HCT116 (cell line): ENCODE measurements around the gene BPIFA1. TPM values are rescaled to one million over a fixed set of nuclear protein-coding genes. Genes with fewer than 3 reads are reported as not detected.

Experiments used
- ATAC-seq: fragments of 200-7000 bp; cut with Tn5 transposase; 2 replicates; pipeline ENCODE4 v1.9.1; 2020; ENCODE audit warnings: mild to moderate bottlenecking, moderate library complexity
- BruUV-seq: library from RNA; stranded (reverse); fragments of 400-500 nt; replicated peaks from 2 replicates; lab custom pipeline; 2021; lab: Mats Ljungman, UMichigan
- CTCF ChIA-PET: fragments of 300-600 bp; sonication (Branson Sonifier 250); formaldehyde crosslinking; loops from one replicate; lab custom pipeline; 2021; ENCODE audit warnings: antibody characterized with exemption; lab: Charles Lee
- POLR2A ChIA-PET: fragments of 300-600, 350-600 bp; sonication (Branson Sonifier 250); formaldehyde crosslinking; loops from one replicate; lab custom pipeline; 2021; ENCODE audit warnings: antibody characterized with exemption; lab: Charles Lee
- RAD21 ChIA-PET, 2 experiments: fragments of 300-600 bp; sonication (Branson Sonifier 250); formaldehyde crosslinking; loops; one replicate each; lab custom pipeline; 2023; ENCODE audit warnings: low total read pairs in 2 of 2; ENCODE audit not compliant: uncharacterized antibody in 2 of 2, unreplicated experiment in 2 of 2, low non-redundant PET in 1 of 2; lab: Charles Lee
- DNase-seq: peaks from one replicate; pipeline ENCODE4 v3.0.0-alpha.2; 2010; ENCODE audit warnings: low read depth, low spot score
- H2AFZ ChIP-seq: fragments of 200-600 bp; shearing (Covaris generic), sonication (generic); 2 replicates; pipeline ENCODE4 v1.6.1; 2017; ENCODE audit warnings: low read depth, mixed run types, mixed read lengths, antibody characterized with exemption, low read length; ENCODE audit not compliant: poor library complexity, severe bottlenecking
- H3K27ac ChIP-seq: 2 replicates; pipeline ENCODE4 v1.5.1; 2012; ENCODE audit warnings: low read depth, low read length
- H3K27me3 ChIP-seq: fragments of 200-600 bp; sonication (generic); 2 replicates; pipeline ENCODE4 v1.6.1; 2016; ENCODE audit warnings: mixed run types, low read length, mixed read lengths; ENCODE audit not compliant: insufficient read depth
- H3K36me3 ChIP-seq, 2 experiments: fragments of 200-500 bp in 1 of 2; fragments of 200-600 bp in 1 of 2; sonication (Bioruptor generic) in 1 of 2; sonication (generic) in 1 of 2; 2 replicates each; pipeline versions ENCODE4 v1.5.1 to v1.6.1; 2014 to 2016; ENCODE audit warnings: low read length in 2 of 2, inconsistent platforms in 1 of 2, mixed read lengths in 1 of 2, mixed run types in 1 of 2; ENCODE audit not compliant: insufficient read depth in 2 of 2, control insufficient read depth in 1 of 2
- H3K4me1 ChIP-seq, 2 experiments: fragments of 200-600 bp in 1 of 2; sonication (generic) in 1 of 2; 2 replicates each; pipeline versions ENCODE4 v1.5.1 to v1.6.1; 2012 to 2017; ENCODE audit warnings: low read length in 2 of 2, inconsistent platforms in 1 of 2, mild to moderate bottlenecking in 1 of 2, mixed read lengths in 1 of 2, mixed run types in 1 of 2, moderate library complexity in 1 of 2; ENCODE audit not compliant: insufficient read depth in 2 of 2, control insufficient read depth in 1 of 2
- H3K4me2 ChIP-seq: fragments of 200-600 bp; sonication (generic); 2 replicates; pipeline ENCODE4 v1.6.1; 2017; ENCODE audit warnings: mixed run types, low read length, mixed read lengths
- H3K4me3 ChIP-seq, 2 experiments: fragments of 200-600 bp in 1 of 2; sonication (generic) in 1 of 2; replicated peaks in 1 of 2; 2 replicates each; pipeline ENCODE4 v1.5.1; 2011 to 2016; ENCODE audit warnings: low read length in 2 of 2, control low read depth in 1 of 2, low read depth in 1 of 2, mild to moderate bottlenecking in 1 of 2, mixed read lengths in 1 of 2, mixed run types in 1 of 2
- H3K79me2 ChIP-seq: fragments of 200-600 bp; sonication (generic); 2 replicates; pipeline ENCODE4 v1.6.1; 2017; ENCODE audit warnings: mild to moderate bottlenecking, mixed run types, low read length, moderate library complexity, mixed read lengths; ENCODE audit not compliant: insufficient read depth
- H3K9ac ChIP-seq: fragments of 200-600 bp; sonication (generic); 2 replicates; pipeline ENCODE4 v1.6.1; 2016; ENCODE audit warnings: low read length, mixed read lengths
- H3K9me2 ChIP-seq: fragments of 200-600 bp; sonication (generic), shearing (Covaris generic); 2 replicates; pipeline ENCODE4 v1.6.1; 2017; ENCODE audit warnings: mixed run types, mild to moderate bottlenecking, moderate library complexity; ENCODE audit not compliant: insufficient read depth
- H3K9me3 ChIP-seq, 2 experiments: fragments of 200-500 bp in 1 of 2; fragments of 200-600 bp in 1 of 2; sonication (Bioruptor generic) in 1 of 2; sonication (generic) in 1 of 2; 2 replicates each; pipeline ENCODE4 v1.6.1; 2014 to 2017; ENCODE audit warnings: low read length in 2 of 2, mixed read lengths in 2 of 2, inconsistent platforms in 1 of 2, low read depth in 1 of 2, mild to moderate bottlenecking in 1 of 2, mixed run types in 1 of 2, moderate library complexity in 1 of 2; ENCODE audit not compliant: control insufficient read depth in 1 of 2, insufficient read depth in 1 of 2
- H4K20me1 ChIP-seq: fragments of 200-600 bp; sonication (generic), shearing (Covaris generic); 2 replicates; pipeline ENCODE4 v1.6.1; 2017; ENCODE audit warnings: mixed run types, mild to moderate bottlenecking, moderate library complexity; ENCODE audit not compliant: insufficient read depth
- CBX3 ChIP-seq: IDR thresholded peaks from 2 replicates; pipeline ENCODE4 v1.6.1; 2012; ENCODE audit warnings: low read depth
- CEBPB ChIP-seq: IDR thresholded peaks from 2 replicates; pipeline ENCODE4 v1.6.1; 2012; ENCODE audit warnings: low read depth
- ELF1 ChIP-seq: IDR thresholded peaks from 2 replicates; pipeline ENCODE4 v1.6.1; 2012; ENCODE audit warnings: low read depth, borderline replicate concordance
- FOSL1 ChIP-seq: IDR thresholded peaks from 2 replicates; pipeline ENCODE4 v1.6.1; 2012; ENCODE audit warnings: low read depth
- POLR2A ChIP-seq: IDR thresholded peaks from 2 replicates; pipeline ENCODE4 v1.7.0; 2011; ENCODE audit warnings: borderline replicate concordance; ENCODE audit not compliant: insufficient read depth, insufficient read length; ENCODE audit errors: extremely low read depth
- POLR2AphosphoS5 ChIP-seq: IDR thresholded peaks from 2 replicates; pipeline ENCODE4 v1.6.1; 2011; ENCODE audit warnings: mild to moderate bottlenecking, low read depth, low read length, moderate library complexity
- SIN3A ChIP-seq: IDR thresholded peaks from 2 replicates; pipeline ENCODE4 v1.6.1; 2012; ENCODE audit warnings: low read depth
- SP1 ChIP-seq: IDR thresholded peaks from 2 replicates; pipeline ENCODE4 v1.6.1; 2012; ENCODE audit warnings: low read depth
- SRF ChIP-seq: IDR thresholded peaks from 2 replicates; pipeline ENCODE4 v1.6.1; 2012; ENCODE audit warnings: low read depth
- TCF7L2 ChIP-seq: IDR thresholded peaks from 2 replicates; pipeline ENCODE4 v1.7.0; 2011; ENCODE audit warnings: borderline replicate concordance, inconsistent platforms; ENCODE audit not compliant: insufficient read depth, insufficient read length; ENCODE audit errors: extremely low read depth
- YY1 ChIP-seq: IDR thresholded peaks from 2 replicates; pipeline ENCODE4 v1.6.1; 2011; ENCODE audit warnings: low read length, low read depth, moderate library complexity, mild to moderate bottlenecking; ENCODE audit not compliant: insufficient replicate concordance; ENCODE audit errors: extremely low read depth
- ZFX ChIP-seq: fragments of 450-650 bp; IDR thresholded peaks from 2 replicates; pipeline ENCODE4 v1.6.1; 2017
- intact Hi-C: fragments of 100-400 bp; cut with micrococcal nuclease; formaldehyde crosslinking; loops from 2 replicates; pipeline ENCODE4 v1.10.0; 2022
- total RNA-seq: library from RNA; stranded (reverse); gene quantifications from one replicate; pipeline ENCODE4 v1.2.1, GENCODE V29; 2021; ENCODE audit not compliant: unreplicated experiment
- TF ChIP-seq, protein P1 (sequence below): IDR thresholded peaks from 2 replicates; pipeline ENCODE4 v1.6.1; 2012; ENCODE audit warnings: low read depth
- TF ChIP-seq, protein P2 (sequence below), 3 experiments: fragments of 200-600 bp in 1 of 3; sonication (generic) in 1 of 3; IDR thresholded peaks in 2 of 3; conservative IDR thresholded peaks in 1 of 3; 2 replicates each; pipeline ENCODE4 v1.5.1; 2012 to 2017; ENCODE audit warnings: low read depth in 2 of 3, low read length in 2 of 3, antibody characterized with exemption in 1 of 3, borderline replicate concordance in 1 of 3, control low read depth in 1 of 3, mild to moderate bottlenecking in 1 of 3, mixed read lengths in 1 of 3, mixed run types in 1 of 3, moderate library complexity in 1 of 3; ENCODE audit not compliant: insufficient read depth in 1 of 3
- TF ChIP-seq, protein P3 (sequence below): IDR thresholded peaks from 2 replicates; pipeline ENCODE4 v1.6.1; 2012

BPIFA1 gene
- total RNA-seq, 1 experiment from 2014 or later = not detected

- Histone ChIP-seq H3K9me2 (no peaks in the 10 kb centered on the region), H3K27ac (no peak overlapping the region), H3K79me2 (no peaks in the 10 kb centered on the region), H3K27me3 (peaks cover 64% of the 10 kb centered on the region), H4K20me1 (no peaks in the 10 kb centered on the region), H3K4me2 (peak overlapping the region; percentile 4; the same call in 1 of the 2 replicates), H3K36me3 (no peaks in the 10 kb centered on the region), H3K4me3 (no peak overlapping the region), H3K4me1 (no peaks in the 10 kb centered on the region), H3K9ac (no peak overlapping the region), H3K9me3 (no peaks in the 10 kb centered on the region), H2AFZ (no peak overlapping the region)
- BruUV-seq = no TSS peak
- DNase-seq (peak; percentile 18), ATAC-seq (peak; percentile 68)
- CTCF ChIA-PET = interaction anchor here (1.7 kb wide), 1 partner anchor 114 kb away, joined by 6 read pairs; no protein-coding TSS in a partner anchor
- POLR2A ChIA-PET = no interaction called here
- TF ChIP-seq, protein P1, sequence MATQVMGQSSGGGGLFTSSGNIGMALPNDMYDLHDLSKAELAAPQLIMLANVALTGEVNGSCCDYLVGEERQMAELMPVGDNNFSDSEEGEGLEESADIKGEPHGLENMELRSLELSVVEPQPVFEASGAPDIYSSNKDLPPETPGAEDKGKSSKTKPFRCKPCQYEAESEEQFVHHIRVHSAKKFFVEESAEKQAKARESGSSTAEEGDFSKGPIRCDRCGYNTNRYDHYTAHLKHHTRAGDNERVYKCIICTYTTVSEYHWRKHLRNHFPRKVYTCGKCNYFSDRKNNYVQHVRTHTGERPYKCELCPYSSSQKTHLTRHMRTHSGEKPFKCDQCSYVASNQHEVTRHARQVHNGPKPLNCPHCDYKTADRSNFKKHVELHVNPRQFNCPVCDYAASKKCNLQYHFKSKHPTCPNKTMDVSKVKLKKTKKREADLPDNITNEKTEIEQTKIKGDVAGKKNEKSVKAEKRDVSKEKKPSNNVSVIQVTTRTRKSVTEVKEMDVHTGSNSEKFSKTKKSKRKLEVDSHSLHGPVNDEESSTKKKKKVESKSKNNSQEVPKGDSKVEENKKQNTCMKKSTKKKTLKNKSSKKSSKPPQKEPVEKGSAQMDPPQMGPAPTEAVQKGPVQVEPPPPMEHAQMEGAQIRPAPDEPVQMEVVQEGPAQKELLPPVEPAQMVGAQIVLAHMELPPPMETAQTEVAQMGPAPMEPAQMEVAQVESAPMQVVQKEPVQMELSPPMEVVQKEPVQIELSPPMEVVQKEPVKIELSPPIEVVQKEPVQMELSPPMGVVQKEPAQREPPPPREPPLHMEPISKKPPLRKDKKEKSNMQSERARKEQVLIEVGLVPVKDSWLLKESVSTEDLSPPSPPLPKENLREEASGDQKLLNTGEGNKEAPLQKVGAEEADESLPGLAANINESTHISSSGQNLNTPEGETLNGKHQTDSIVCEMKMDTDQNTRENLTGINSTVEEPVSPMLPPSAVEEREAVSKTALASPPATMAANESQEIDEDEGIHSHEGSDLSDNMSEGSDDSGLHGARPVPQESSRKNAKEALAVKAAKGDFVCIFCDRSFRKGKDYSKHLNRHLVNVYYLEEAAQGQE = peak; percentile 100; the same call in 1 of the 2 replicates
- no peak for TF ChIP-seq CEBPB
- intact Hi-C loops = loop anchor here (5.0 kb wide), 1 partner anchor 307 kb away; no protein-coding TSS in a partner anchor
- RAD21 ChIA-PET = no interaction called here
Observed at GRCh38 chr20:33209789-33210188, 26.0 kb upstream of the BPIFA1 start.

DNA sequence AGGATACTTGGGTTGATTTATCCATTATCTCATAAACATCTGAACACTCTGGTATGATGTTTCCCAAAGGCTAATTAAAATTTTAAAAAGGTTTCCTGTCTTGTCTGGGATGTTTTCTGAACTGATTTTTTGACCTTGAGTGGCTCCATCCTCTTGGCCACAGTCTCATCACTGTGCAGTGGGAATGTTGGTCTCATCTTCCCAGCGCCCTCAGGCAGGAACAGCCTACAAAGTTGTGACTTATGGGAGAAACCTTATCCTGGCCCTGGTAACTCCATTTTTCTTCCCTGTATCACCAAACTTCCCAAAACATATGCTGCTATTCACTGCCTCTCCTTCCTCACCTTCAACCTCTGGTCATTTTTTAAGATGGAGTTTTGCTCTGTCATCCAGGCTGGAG, 25.4 kb upstream of the BPIFA1 start:
- Histone ChIP-seq H3K9me3 (no peaks in the 10 kb centered on the region), H3K27ac (no peak overlapping the region), H3K4me2 (no peak overlapping the region), H3K36me3 (no peaks in the 10 kb centered on the region), H3K4me1 (no peaks in the 10 kb centered on the region), H4K20me1 (no peaks in the 10 kb centered on the region), H2AFZ (no peak overlapping the region), H3K4me3 (no peak overlapping the region), H3K27me3 (peaks cover 64% of the 10 kb centered on the region), H3K79me2 (no peaks in the 10 kb centered on the region), H3K9ac (no peak overlapping the region), H3K9me2 (no peaks in the 10 kb centered on the region)
- no TSS peak for BruUV-seq
- TF ChIP-seq POLR2AphosphoS5 (no peak), POLR2A (no peak), ELF1 (no peak), SIN3A (no peak), ZFX (no peak), CBX3 (no peak), TCF7L2 (no peak), FOSL1 (no peak), SP1 (no peak), YY1 (no peak), SRF (no peak), CEBPB (no peak)
- TF ChIP-seq, protein P2, sequence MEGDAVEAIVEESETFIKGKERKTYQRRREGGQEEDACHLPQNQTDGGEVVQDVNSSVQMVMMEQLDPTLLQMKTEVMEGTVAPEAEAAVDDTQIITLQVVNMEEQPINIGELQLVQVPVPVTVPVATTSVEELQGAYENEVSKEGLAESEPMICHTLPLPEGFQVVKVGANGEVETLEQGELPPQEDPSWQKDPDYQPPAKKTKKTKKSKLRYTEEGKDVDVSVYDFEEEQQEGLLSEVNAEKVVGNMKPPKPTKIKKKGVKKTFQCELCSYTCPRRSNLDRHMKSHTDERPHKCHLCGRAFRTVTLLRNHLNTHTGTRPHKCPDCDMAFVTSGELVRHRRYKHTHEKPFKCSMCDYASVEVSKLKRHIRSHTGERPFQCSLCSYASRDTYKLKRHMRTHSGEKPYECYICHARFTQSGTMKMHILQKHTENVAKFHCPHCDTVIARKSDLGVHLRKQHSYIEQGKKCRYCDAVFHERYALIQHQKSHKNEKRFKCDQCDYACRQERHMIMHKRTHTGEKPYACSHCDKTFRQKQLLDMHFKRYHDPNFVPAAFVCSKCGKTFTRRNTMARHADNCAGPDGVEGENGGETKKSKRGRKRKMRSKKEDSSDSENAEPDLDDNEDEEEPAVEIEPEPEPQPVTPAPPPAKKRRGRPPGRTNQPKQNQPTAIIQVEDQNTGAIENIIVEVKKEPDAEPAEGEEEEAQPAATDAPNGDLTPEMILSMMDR (IDR thresholded peaks at IDR 0.05 in 2 of 3, conservative IDR thresholded peaks at IDR 0.05 in 1 of 3; ENCODE audit: borderline replicate concordance in 1 of 3, insufficient read depth in 1 of 3, low read depth in 2 of 3, low read length in 2 of 3) = no peak
- TF ChIP-seq, protein P3, sequence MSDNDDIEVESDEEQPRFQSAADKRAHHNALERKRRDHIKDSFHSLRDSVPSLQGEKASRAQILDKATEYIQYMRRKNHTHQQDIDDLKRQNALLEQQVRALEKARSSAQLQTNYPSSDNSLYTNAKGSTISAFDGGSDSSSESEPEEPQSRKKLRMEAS = no peak
- CTCF ChIA-PET = interaction anchor here (1.7 kb wide), 1 partner anchor 114 kb away, joined by 6 read pairs; no protein-coding TSS in a partner anchor
- intact Hi-C loops = loop anchor here (5.0 kb wide), 1 partner anchor 308 kb away; no protein-coding TSS in a partner anchor
- no peak for DNase-seq
- POLR2A ChIA-PET = no interaction called here
- RAD21 ChIA-PET = no interaction called here
- ATAC-seq = no peak
